ENCODE measurements around the gene TMEM138.

Gene TMEM138

DNA sequence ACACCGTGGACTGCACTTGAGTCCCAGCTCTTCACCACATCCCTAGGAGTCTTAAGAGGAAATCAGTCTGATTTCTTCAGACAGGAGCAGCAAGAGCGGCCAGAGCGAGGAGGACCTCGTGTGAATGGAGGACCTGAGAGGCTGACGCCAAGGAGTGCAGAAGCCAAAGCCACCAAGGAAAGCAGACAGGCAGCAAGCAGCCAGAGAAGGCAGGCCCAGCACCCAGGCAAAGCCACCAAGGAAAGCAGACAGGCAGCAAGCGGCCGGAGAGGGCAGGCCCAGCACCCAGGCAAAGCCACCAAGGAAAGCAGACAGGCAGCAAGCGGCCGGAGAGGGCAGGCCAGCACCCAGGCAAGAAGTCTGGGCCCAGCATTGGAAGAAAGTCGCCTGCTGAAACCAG, 12.3 kb upstream of the TMEM138 start:
- no peak overlapping the region for H3K4me3 ChIP-seq (ENCODE audit: low read length)
- TF ChIP-seq, protein P1, sequence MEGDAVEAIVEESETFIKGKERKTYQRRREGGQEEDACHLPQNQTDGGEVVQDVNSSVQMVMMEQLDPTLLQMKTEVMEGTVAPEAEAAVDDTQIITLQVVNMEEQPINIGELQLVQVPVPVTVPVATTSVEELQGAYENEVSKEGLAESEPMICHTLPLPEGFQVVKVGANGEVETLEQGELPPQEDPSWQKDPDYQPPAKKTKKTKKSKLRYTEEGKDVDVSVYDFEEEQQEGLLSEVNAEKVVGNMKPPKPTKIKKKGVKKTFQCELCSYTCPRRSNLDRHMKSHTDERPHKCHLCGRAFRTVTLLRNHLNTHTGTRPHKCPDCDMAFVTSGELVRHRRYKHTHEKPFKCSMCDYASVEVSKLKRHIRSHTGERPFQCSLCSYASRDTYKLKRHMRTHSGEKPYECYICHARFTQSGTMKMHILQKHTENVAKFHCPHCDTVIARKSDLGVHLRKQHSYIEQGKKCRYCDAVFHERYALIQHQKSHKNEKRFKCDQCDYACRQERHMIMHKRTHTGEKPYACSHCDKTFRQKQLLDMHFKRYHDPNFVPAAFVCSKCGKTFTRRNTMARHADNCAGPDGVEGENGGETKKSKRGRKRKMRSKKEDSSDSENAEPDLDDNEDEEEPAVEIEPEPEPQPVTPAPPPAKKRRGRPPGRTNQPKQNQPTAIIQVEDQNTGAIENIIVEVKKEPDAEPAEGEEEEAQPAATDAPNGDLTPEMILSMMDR (conservative IDR thresholded peaks at IDR 0.05; ENCODE audit: low read depth, low read length), result no peak

DNA sequence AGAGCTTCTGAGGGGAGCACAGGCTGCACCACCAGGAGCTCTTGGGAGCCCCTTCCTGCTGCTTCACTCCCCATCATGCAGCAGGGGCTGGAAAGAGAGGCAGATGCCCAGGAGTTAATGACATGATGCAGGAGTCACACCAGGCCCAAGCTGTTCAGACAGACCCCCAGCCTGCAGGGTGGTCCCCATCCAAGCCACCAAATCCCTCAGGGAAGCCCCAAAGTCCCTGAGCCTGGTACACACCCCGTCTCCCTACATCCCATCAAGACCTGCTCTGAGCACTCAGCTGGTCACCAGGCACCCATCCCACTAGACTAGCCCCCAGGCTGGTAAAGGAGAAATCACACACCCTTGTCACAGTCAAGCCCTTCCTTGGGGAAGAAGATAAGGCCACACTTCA, 11.8 kb upstream of the TMEM138 start:
- TF ChIP-seq, protein P1 (conservative IDR thresholded peaks at IDR 0.05; ENCODE audit: low read depth, low read length), result no peak
- H3K4me3 ChIP-seq (ENCODE audit: low read length), result no peak overlapping the region
- no peak for DNase-seq (ENCODE audit: low read depth)

More for the DNA sequence above, 12.3 kb upstream of the TMEM138 start:
- no peak for DNase-seq (ENCODE audit: low read depth)

DNA sequence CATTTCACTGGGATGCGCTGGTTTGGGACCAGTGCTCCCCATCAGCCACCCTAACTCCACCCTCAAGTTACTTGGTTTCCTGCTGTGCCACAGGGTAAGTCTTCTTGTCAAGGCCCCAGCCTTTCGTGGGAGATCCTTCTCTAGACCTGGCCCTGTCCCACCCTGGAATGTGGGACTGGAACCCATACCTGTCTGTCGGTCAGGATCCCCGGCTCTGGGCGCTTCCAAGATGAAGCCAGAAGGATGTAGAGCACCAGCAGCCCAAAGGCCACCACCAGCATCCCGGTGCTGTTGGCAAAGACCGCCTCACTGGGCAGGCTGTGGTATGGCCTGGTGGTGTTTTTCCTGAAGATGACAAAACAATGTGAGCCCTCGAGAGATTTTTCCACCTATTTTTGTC, 11.4 kb upstream of the TMEM138 start:
- no peak for DNase-seq (ENCODE audit: low read depth)

DNA sequence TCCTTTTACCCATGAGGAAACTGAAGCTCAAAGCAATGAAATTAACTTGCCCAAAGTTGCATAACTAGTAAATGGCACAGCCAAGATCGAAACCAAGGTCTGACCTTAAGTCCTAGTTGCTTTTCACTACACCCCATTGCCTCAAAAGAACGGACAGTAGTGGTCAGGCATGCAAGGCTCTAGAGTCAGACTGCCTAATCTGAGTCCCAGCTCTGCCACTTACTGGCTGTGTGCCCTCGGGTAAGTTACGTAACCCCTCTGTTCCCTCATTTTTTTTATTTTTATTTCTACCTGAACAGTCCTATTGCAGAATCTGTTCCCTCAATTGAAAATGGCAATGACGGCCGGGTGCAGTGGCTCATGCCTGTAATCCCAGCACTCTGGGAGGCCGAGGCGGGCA, 10.1 kb upstream of the TMEM138 start:
- TF ChIP-seq, protein P1 (conservative IDR thresholded peaks at IDR 0.05; ENCODE audit: low read depth, low read length), result no peak
- no peak for DNase-seq (ENCODE audit: low read depth)
- no peak overlapping the region for H3K4me3 ChIP-seq (ENCODE audit: low read length)

More for the DNA sequence above, 11.4 kb upstream of the TMEM138 start:
- no peak overlapping the region for H3K4me3 ChIP-seq (ENCODE audit: low read length)
- TF ChIP-seq, protein P1 (conservative IDR thresholded peaks at IDR 0.05; ENCODE audit: low read depth, low read length), result no peak

DNA sequence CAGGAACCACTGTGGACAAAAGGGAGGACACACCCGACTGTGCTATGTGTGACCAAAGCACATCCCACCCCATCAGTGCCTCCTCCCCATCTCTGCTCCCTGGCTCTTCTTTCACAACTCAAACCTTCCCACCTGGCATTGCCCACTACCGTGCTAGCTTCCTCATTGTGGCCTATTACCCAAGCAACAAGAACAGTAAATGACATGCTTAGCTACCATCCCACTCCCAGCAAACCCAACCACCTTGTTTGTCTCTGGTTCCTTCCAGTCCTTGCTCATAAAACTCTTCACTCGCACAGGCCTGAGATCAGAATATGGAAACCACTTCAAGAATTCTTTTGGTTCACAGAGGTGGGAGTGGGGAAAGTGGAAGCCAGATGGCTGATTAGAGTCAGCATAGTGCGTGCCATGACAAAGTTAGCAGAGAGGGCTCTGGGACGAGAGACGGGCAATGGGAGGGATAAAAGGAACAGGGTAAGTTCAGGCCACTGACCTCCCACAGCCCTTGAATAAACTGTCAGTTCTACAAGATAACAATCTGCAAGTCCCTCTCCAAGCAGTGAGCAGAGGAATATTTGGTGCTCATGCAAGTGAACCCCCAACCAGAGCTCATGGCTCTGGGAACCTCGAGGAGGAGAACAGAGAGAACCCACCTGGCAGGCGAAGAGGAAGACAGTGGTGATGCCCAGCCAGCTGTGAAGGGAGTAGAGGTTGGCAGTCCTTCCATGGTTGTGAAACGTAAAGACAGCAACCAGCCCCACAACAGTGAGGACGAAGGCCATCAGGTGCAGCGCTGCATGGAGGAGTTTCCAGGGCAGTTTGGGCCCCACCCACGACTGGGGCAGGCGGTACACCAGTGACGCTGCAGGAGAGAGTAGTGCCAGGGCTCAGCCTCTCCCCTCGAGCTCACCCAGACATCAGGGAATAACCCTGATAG, 8.8 kb upstream of the TMEM138 start:
- TF ChIP-seq, protein P1 (conservative IDR thresholded peaks at IDR 0.05; ENCODE audit: low read depth, low read length), result no peak
- no peak overlapping the region for H3K4me3 ChIP-seq (ENCODE audit: low read length)
- DNase-seq (ENCODE audit: low read depth), result no peak

DNA sequence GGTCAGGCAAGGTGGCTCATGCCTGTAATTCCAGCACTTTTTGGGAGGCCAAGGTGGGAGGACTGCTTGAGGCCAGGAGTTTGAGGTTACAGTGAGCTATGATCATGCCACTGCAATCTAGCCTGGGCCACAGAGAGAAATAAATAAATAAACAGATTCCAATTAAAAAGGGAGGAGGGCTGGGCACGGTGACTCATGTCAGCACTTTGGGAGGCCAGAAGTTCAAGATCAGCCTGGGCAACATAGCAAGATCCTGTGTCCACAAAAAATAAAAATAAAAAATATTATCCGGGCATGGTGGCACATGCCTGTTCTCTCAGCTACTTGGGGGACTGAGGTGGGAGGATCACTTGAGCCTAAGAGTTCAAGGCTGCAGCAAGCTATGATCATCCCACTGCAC, 8.0 kb upstream of the TMEM138 start:
- DNase-seq (ENCODE audit: low read depth), result no peak
- TF ChIP-seq, protein P1 (conservative IDR thresholded peaks at IDR 0.05; ENCODE audit: low read depth, low read length), result no peak
- H3K4me3 ChIP-seq (ENCODE audit: low read length), result no peak overlapping the region

DNA sequence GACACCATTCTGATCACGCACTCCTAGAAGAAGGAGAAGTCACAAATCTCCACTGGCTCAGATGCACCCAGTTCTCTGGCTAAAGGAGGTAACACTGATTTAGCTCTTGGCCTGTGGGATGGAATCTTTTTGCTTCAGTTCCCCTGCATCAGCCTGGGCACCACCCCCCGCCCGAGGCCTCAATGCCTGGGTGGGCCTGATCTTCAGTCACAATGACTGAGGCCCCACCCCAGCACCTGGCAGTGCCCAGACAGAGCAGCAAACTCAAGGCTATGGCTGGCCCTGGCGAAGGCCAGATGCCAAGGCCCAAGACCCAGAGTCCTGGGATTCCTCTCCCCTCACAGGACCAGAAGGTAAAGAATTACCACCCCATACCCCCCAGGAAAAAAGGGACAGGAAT, 5.5 kb upstream of the TMEM138 start:
- DNase-seq (ENCODE audit: low read depth), result no peak
- TF ChIP-seq, protein P1 (conservative IDR thresholded peaks at IDR 0.05; ENCODE audit: low read depth, low read length), result no peak
- no peak overlapping the region for H3K4me3 ChIP-seq (ENCODE audit: low read length)
